Measurements from ENCODE around the gene DGKB.

Gene DGKB

GRCh38 chr7:14875941-14876587, 26.5 kb downstream of the DGKB start:
- ChIA-PET CTCF (no interaction called here), POLR2A (no interaction called here)
- no peak for DNase-seq (ENCODE audit: extremely low spot score)
- TF ChIP-seq, protein P1, sequence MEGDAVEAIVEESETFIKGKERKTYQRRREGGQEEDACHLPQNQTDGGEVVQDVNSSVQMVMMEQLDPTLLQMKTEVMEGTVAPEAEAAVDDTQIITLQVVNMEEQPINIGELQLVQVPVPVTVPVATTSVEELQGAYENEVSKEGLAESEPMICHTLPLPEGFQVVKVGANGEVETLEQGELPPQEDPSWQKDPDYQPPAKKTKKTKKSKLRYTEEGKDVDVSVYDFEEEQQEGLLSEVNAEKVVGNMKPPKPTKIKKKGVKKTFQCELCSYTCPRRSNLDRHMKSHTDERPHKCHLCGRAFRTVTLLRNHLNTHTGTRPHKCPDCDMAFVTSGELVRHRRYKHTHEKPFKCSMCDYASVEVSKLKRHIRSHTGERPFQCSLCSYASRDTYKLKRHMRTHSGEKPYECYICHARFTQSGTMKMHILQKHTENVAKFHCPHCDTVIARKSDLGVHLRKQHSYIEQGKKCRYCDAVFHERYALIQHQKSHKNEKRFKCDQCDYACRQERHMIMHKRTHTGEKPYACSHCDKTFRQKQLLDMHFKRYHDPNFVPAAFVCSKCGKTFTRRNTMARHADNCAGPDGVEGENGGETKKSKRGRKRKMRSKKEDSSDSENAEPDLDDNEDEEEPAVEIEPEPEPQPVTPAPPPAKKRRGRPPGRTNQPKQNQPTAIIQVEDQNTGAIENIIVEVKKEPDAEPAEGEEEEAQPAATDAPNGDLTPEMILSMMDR (IDR thresholded peaks at IDR 0.05; ENCODE audit: control extremely low read depth, extremely low read depth, low read depth, missing control alignments), result no peak

- TF ChIP-seq, protein P1 (IDR thresholded peaks at IDR 0.05; ENCODE audit: control extremely low read depth, extremely low read depth, low read depth, missing control alignments), result no peak
- no peak for DNase-seq (ENCODE audit: extremely low spot score)
- POLR2A ChIA-PET, result no interaction called here
- CTCF ChIA-PET, result interaction anchor here (0.8 kb wide), 1 partner anchor 17 kb away, joined by 3 read pairs; no protein-coding TSS in a partner anchor
Observed at GRCh38 chr7:14871880-14872279, 30.7 kb downstream of the DGKB start.

DNA sequence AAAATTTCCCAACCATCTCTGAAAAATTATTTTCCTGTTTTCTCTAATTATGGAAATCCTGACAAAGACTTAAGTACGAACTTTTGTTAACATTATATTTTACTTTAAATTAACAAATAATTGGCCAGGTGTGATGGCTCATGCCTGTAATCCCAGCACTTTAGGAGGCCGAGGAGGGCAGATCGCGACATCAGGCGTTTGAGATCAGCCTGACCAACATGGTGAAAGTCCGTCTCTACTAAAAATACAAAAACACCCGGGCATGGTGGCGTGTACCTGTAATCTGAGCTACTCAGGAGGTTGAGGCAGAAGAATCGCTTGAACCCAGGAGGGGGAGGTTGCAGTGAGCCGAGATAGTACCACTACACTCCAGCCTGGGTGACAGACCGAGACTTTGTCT, 32.2 kb downstream of the DGKB start:
- POLR2A ChIA-PET, result no interaction called here
- CTCF ChIA-PET, result no interaction called here
- TF ChIP-seq, protein P1 (IDR thresholded peaks at IDR 0.05; ENCODE audit: control extremely low read depth, extremely low read depth, low read depth, missing control alignments), result no peak
- no peak for DNase-seq (ENCODE audit: extremely low spot score)

GRCh38 chr7:14868937-14869336, 33.6 kb downstream of the DGKB start:
- no peak for DNase-seq (ENCODE audit: extremely low spot score)
- ChIA-PET POLR2A (no interaction called here), CTCF (no interaction called here)
- TF ChIP-seq, protein P1 (IDR thresholded peaks at IDR 0.05; ENCODE audit: control extremely low read depth, extremely low read depth, low read depth, missing control alignments), result no peak

DNA sequence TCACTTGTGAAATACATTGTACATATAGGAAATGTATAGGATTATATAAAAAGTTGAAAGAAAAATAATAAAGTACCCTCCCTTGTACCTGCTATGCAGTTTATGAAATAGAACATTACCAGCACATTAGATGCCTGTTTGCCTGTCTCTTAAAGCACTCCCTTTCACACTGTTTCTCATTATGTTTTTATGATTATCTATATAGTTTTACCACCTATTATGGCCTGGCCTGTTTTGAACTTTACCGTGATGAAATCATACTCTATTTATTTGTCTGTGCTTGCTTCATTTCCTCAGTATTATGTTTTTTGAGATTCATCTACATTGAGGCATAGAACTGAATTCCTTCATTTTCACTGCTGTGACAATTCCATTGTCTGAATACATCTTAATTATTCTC, 41.1 kb downstream of the DGKB start:
- TF ChIP-seq, protein P1 (IDR thresholded peaks at IDR 0.05; ENCODE audit: control extremely low read depth, extremely low read depth, low read depth, missing control alignments), result no peak
- no peak for DNase-seq (ENCODE audit: extremely low spot score)
- ChIA-PET POLR2A (no interaction called here), CTCF (no interaction called here)

DNA sequence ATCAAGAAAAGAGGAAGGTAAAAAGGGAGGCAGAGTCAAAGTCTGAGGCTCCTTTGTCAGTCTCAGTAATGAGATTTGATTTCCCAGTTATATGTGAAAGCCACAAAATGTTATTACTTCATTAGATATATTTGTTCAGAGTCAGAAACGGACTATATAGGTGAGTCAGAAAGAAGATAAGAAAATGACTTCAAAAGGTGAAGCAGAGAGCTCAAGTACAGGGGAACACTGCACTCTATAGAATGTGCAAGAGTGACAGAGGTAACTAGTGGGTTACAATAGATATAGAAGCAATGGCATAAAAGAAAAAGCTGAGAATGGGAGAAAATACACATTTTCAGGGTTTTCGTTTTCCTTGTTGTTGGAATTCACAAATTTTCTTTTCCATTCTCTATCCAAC, 43.3 kb downstream of the DGKB start:
- DNase-seq (ENCODE audit: extremely low spot score), result no peak
- ChIA-PET CTCF (interaction anchor here (1.2 to 1.5 kb wide), 2 partner anchors 8 to 21 kb away, joined by 3 to 4 read pairs; no protein-coding TSS in a partner anchor), POLR2A (no interaction called here)
- TF ChIP-seq, protein P1 (IDR thresholded peaks at IDR 0.05; ENCODE audit: control extremely low read depth, extremely low read depth, low read depth, missing control alignments), result no peak

Data from GM10248 (cell line).